SK-N-SH treated with all-trans-retinoic acid at 6 μM for 48 hours (cell line): ENCODE data around the gene APAF1.

Experiments used
- ATAC-seq: fragments of 200-7000 bp; cut with Tn5 transposase; 3 replicates; pipeline ENCODE4 v1.9.1; 2020; ENCODE audit warnings: mild to moderate bottlenecking, moderate library complexity
- ARNTL ChIP-seq: fragments of 450-650 bp; formaldehyde crosslinking; IDR thresholded peaks from 2 replicates; pipeline ENCODE4 v1.5.0; 2020; ENCODE audit warnings: low read depth, mild to moderate bottlenecking, moderate library complexity, borderline replicate concordance
- BACH2 ChIP-seq: fragments of 250-450 bp; sonication (Bioruptor Pico); IDR thresholded peaks from 2 replicates; pipeline ENCODE4 v1.9.0; 2021; ENCODE audit warnings: mild to moderate bottlenecking, borderline replicate concordance
- ESRRG ChIP-seq: fragments of 250-450 bp; sonication (Bioruptor Pico); IDR thresholded peaks from 2 replicates; pipeline ENCODE4 v1.6.1; 2021; ENCODE audit warnings: mild to moderate bottlenecking
- GLIS3 ChIP-seq: fragments of 250-450 bp; sonication (Bioruptor Pico); IDR thresholded peaks from 2 replicates; pipeline ENCODE4 v1.5.0; 2020; ENCODE audit warnings: mild to moderate bottlenecking, moderate library complexity
- OSR1 ChIP-seq: fragments of 250-450 bp; sonication (Bioruptor Pico); IDR thresholded peaks from 2 replicates; pipeline ENCODE4 v1.8.0; 2022; ENCODE audit warnings: moderate library complexity, mild to moderate bottlenecking, inconsistent platforms
- PPARA ChIP-seq: fragments of 250-450 bp; sonication (Bioruptor Pico); IDR thresholded peaks from 2 replicates; pipeline ENCODE4 v1.5.0; 2020; ENCODE audit warnings: mild to moderate bottlenecking, borderline replicate concordance
- RARB ChIP-seq: fragments of 250-450 bp; sonication (Bioruptor Pico); IDR thresholded peaks from 2 replicates; pipeline ENCODE4 v1.8.0; 2021; ENCODE audit warnings: mild to moderate bottlenecking, moderate library complexity
- SNAI2 ChIP-seq: fragments of 250-450 bp; sonication (Bioruptor Pico); IDR thresholded peaks from 2 replicates; pipeline ENCODE4 v1.5.0; 2020; ENCODE audit warnings: mild to moderate bottlenecking, moderate library complexity
- TCF4 ChIP-seq: fragments of 250-450 bp; sonication (Bioruptor Pico); IDR thresholded peaks from 2 replicates; pipeline ENCODE4 v1.8.0; 2021; ENCODE audit warnings: mild to moderate bottlenecking, moderate library complexity, borderline replicate concordance
- TOX ChIP-seq: fragments of 250-450 bp; sonication (Bioruptor Pico); IDR thresholded peaks from 2 replicates; pipeline ENCODE4 v1.8.0; 2021; ENCODE audit warnings: mild to moderate bottlenecking, moderate library complexity, borderline replicate concordance
- ZFP3 ChIP-seq: fragments of 250-450 bp; sonication (Bioruptor Pico); IDR thresholded peaks from 2 replicates; pipeline ENCODE4 v1.5.0; 2020; ENCODE audit warnings: mild to moderate bottlenecking, moderate library complexity
- ZFP30 ChIP-seq: fragments of 450-650 bp; formaldehyde crosslinking; IDR thresholded peaks from 2 replicates; pipeline ENCODE4 v1.5.0; 2022; ENCODE audit warnings: mild to moderate bottlenecking, moderate library complexity
- ZNF565 ChIP-seq: fragments of 450-650 bp; formaldehyde crosslinking; conservative IDR thresholded peaks from 2 replicates; pipeline ENCODE4 v1.5.0; 2020; ENCODE audit warnings: low read depth, mild to moderate bottlenecking, moderate library complexity
- ZNF70 ChIP-seq: fragments of 450-650 bp; formaldehyde crosslinking; IDR thresholded peaks from 2 replicates; pipeline ENCODE4 v1.5.0; 2020; ENCODE audit warnings: mild to moderate bottlenecking, moderate library complexity
- ZNF8 ChIP-seq: fragments of 450-650 bp; formaldehyde crosslinking; IDR thresholded peaks from 2 replicates; pipeline ENCODE4 v1.5.0; 2020; ENCODE audit warnings: mild to moderate bottlenecking, moderate library complexity
- TF ChIP-seq, protein P1 (sequence below): fragments of 250-450 bp; sonication (Bioruptor Pico); IDR thresholded peaks from 2 replicates; pipeline ENCODE4 v1.5.1; 2020; ENCODE audit warnings: low read depth, mild to moderate bottlenecking, moderate library complexity
- TF ChIP-seq, protein P2 (sequence below): fragments of 250-450 bp; sonication (Bioruptor Pico); IDR thresholded peaks from 2 replicates; pipeline ENCODE4 v1.5.0; 2020; ENCODE audit warnings: mild to moderate bottlenecking, moderate library complexity
- TF ChIP-seq, protein P3 (sequence below): fragments of 250-450 bp; sonication (Bioruptor Pico); IDR thresholded peaks from 2 replicates; pipeline ENCODE4 v1.8.0; 2020; ENCODE audit warnings: mild to moderate bottlenecking, moderate library complexity, borderline replicate concordance

APAF1 gene

DNA sequence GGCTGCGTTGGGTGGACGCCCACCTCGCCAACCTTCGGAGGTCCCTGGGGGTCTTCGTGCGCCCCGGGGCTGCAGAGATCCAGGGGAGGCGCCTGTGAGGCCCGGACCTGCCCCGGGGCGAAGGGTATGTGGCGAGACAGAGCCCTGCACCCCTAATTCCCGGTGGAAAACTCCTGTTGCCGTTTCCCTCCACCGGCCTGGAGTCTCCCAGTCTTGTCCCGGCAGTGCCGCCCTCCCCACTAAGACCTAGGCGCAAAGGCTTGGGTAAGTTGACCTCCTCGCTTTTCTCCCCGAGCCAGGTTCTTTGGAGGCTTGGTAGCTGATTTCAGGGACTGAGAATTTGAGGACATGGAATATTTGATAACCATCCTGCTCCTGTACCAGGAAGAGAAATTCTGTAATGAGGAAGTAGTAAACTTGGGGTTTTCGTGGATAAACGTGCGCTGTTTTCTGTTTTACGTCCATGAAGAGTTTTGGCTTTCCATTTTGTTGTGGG lies 530 bp downstream of the APAF1 start (continued):
- TF ChIP-seq, protein P1, sequence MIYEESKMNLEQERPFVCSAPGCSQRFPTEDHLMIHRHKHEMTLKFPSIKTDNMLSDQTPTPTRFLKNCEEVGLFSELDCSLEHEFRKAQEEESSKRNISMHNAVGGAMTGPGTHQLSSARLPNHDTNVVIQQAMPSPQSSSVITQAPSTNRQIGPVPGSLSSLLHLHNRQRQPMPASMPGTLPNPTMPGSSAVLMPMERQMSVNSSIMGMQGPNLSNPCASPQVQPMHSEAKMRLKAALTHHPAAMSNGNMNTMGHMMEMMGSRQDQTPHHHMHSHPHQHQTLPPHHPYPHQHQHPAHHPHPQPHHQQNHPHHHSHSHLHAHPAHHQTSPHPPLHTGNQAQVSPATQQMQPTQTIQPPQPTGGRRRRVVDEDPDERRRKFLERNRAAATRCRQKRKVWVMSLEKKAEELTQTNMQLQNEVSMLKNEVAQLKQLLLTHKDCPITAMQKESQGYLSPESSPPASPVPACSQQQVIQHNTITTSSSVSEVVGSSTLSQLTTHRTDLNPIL (CRISPR knock-in tag), result no peak
- TF ChIP-seq ESRRG (CRISPR knock-in tag) (no peak), ZFP3 (CRISPR knock-in tag) (no peak), ZNF8 (CRISPR knock-in tag) (no peak), SNAI2 (no peak), ZNF565 (CRISPR knock-in tag) (no peak), BACH2 (CRISPR knock-in tag) (no peak)

DNA sequence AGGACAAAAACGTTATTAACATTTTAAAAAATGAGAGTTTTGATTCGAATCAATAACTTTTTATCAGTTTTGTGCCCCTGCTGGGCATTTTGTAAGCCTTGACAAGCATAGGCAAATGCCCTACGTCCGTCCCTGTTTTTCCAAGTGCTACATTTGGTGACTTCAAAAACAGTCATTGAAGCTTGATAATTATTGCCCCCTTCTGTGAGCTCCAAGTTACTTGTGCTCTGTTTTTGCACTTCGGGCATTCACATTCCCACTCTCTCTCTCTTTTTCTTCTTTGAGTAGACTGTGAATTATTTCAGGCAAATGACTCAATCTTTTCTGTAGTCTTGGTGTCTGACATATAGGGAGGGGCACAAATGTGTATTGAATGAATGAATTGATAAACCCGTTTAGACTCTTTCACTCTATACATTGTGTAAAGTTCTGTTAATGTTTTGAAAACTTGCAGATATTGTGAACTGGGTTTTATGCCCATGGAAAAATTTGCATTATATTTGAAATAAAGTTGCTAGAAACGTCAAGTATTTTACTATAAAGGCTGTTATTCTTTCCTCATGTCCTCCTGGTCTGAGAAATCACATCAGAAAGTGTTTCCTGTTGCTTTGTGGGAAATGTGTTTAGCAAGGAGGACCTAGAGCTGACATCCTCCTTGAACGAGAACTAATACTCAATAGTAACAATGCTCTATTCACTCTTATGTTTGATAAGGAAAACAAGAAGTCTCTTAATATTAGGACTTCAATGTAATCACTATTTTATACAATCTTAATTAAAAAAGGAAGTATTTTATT lies 1.4 kb downstream of the APAF1 start:
- ATAC-seq, result no peak
- TF ChIP-seq, protein P2, sequence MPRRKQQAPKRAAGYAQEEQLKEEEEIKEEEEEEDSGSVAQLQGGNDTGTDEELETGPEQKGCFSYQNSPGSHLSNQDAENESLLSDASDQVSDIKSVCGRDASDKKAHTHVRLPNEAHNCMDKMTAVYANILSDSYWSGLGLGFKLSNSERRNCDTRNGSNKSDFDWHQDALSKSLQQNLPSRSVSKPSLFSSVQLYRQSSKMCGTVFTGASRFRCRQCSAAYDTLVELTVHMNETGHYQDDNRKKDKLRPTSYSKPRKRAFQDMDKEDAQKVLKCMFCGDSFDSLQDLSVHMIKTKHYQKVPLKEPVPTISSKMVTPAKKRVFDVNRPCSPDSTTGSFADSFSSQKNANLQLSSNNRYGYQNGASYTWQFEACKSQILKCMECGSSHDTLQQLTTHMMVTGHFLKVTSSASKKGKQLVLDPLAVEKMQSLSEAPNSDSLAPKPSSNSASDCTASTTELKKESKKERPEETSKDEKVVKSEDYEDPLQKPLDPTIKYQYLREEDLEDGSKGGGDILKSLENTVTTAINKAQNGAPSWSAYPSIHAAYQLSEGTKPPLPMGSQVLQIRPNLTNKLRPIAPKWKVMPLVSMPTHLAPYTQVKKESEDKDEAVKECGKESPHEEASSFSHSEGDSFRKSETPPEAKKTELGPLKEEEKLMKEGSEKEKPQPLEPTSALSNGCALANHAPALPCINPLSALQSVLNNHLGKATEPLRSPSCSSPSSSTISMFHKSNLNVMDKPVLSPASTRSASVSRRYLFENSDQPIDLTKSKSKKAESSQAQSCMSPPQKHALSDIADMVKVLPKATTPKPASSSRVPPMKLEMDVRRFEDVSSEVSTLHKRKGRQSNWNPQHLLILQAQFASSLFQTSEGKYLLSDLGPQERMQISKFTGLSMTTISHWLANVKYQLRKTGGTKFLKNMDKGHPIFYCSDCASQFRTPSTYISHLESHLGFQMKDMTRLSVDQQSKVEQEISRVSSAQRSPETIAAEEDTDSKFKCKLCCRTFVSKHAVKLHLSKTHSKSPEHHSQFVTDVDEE (CRISPR knock-in tag), result no peak
- TF ChIP-seq BACH2 (CRISPR knock-in tag), result no peak
- no peak for TF ChIP-seq OSR1 (CRISPR knock-in tag)

DNA sequence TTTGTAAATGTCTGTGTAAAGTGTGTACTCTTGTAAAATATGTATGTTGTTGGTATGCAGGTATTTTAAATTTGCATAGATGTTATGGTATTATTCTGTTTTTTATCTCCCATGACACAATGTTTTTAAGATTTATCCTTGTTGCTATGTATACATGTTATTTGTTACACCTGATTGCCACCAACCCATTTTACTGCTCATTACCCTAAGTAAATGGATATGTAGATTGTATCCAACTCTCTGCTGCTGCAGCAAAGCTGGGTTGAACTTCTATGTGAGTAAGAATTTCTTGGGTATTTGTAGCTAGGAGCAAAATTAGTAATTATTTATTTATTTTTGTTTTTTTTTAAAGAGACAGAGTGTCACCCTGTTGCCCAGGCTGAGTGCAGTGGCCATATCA lies 6.2 kb downstream of the APAF1 start:
- TF ChIP-seq TOX (CRISPR knock-in tag) (no peak), SNAI2 (no peak), ARNTL (CRISPR knock-in tag) (no peak), BACH2 (CRISPR knock-in tag) (no peak), ZNF8 (CRISPR knock-in tag) (no peak), ZNF70 (CRISPR knock-in tag) (no peak), ZNF565 (CRISPR knock-in tag) (no peak), PPARA (CRISPR knock-in tag) (no peak), ZFP30 (CRISPR knock-in tag) (no peak), TCF4 (no peak), RARB (CRISPR knock-in tag) (no peak), OSR1 (CRISPR knock-in tag) (no peak), ESRRG (CRISPR knock-in tag) (no peak), GLIS3 (CRISPR knock-in tag) (no peak)
- TF ChIP-seq, protein P1 (CRISPR knock-in tag), result no peak
- TF ChIP-seq, protein P2 (CRISPR knock-in tag), result no peak
- TF ChIP-seq, protein P3, sequence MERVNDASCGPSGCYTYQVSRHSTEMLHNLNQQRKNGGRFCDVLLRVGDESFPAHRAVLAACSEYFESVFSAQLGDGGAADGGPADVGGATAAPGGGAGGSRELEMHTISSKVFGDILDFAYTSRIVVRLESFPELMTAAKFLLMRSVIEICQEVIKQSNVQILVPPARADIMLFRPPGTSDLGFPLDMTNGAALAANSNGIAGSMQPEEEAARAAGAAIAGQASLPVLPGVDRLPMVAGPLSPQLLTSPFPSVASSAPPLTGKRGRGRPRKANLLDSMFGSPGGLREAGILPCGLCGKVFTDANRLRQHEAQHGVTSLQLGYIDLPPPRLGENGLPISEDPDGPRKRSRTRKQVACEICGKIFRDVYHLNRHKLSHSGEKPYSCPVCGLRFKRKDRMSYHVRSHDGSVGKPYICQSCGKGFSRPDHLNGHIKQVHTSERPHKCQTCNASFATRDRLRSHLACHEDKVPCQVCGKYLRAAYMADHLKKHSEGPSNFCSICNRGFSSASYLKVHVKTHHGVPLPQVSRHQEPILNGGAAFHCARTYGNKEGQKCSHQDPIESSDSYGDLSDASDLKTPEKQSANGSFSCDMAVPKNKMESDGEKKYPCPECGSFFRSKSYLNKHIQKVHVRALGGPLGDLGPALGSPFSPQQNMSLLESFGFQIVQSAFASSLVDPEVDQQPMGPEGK (CRISPR knock-in tag), result no peak
- no peak for ATAC-seq
